Cardiac muscle cell (in vitro differentiated cells and primary cell): ENCODE measurements around the gene AHCYL2. TPM values are rescaled to one million over a fixed set of nuclear protein-coding genes. Genes with fewer than 3 reads are reported as not detected.
"Not testable (repeated sequence)": the region's sequence is repeated elsewhere in the genome, so short reads cannot be mapped to it uniquely, and the experiment has no call there.

Experiments
- DNase-seq, 2 donors: peaks; one replicate each; pipeline versions ENCODE4 v3.0.0 to v3.0.0-alpha.2; 2010 to 2017; ENCODE audit warnings: low read depth in 1 of 2, low spot score in 1 of 2
- H3K27ac ChIP-seq: fragments of 200-600 bp; sonication (generic); 2 replicates; pipeline ENCODE4 v1.5.1; 2016
- H3K27me3 ChIP-seq: fragments of 200-600 bp; sonication (generic); 2 replicates; pipeline ENCODE4 v1.6.0; 2016; ENCODE audit warnings: control low read depth
- H3K36me3 ChIP-seq: fragments of 200-600 bp; sonication (generic); 2 replicates; pipeline ENCODE4 v1.5.1; 2016; ENCODE audit warnings: control low read depth
- H3K4me1 ChIP-seq: fragments of 200-600 bp; sonication (generic); 2 replicates; pipeline ENCODE4 v1.8.1; 2017; ENCODE audit warnings: low read depth, mild to moderate bottlenecking, mixed run types
- H3K4me3 ChIP-seq: fragments of 200-600 bp; sonication (generic); 2 replicates; pipeline ENCODE4 v1.5.1; 2016; ENCODE audit warnings: mild to moderate bottlenecking
- H3K9me3 ChIP-seq: fragments of 200-600 bp; sonication (generic); 2 replicates; pipeline ENCODE4 v1.5.1; 2017; ENCODE audit warnings: low read depth, mild to moderate bottlenecking, control low read depth
- polyA plus RNA-seq: library from polyadenylated mRNA; unstranded; fragments of >200 nt; fragmentation: Nextera tagmentation; extraction: Ambion mirVana; gene quantifications from 2 replicates; pipeline ENCODE4 v1.2.1, GENCODE V29; 2016
- total RNA-seq: library from RNA; depleted of rRNA; stranded (reverse); fragments of >200 nt; gene quantifications from 2 replicates; pipeline ENCODE4 v1.2.3, GENCODE V29; 2016
- TF ChIP-seq, protein P1 (sequence below): IDR thresholded peaks from 2 replicates; pipeline ENCODE4 v1.5.1; 2012; ENCODE audit warnings: low read depth, mild to moderate bottlenecking, low read length

Gene AHCYL2
- total and polyA plus RNA-seq, 2 experiments from 2014 or later = 28.5 to 30.8 TPM

DNA sequence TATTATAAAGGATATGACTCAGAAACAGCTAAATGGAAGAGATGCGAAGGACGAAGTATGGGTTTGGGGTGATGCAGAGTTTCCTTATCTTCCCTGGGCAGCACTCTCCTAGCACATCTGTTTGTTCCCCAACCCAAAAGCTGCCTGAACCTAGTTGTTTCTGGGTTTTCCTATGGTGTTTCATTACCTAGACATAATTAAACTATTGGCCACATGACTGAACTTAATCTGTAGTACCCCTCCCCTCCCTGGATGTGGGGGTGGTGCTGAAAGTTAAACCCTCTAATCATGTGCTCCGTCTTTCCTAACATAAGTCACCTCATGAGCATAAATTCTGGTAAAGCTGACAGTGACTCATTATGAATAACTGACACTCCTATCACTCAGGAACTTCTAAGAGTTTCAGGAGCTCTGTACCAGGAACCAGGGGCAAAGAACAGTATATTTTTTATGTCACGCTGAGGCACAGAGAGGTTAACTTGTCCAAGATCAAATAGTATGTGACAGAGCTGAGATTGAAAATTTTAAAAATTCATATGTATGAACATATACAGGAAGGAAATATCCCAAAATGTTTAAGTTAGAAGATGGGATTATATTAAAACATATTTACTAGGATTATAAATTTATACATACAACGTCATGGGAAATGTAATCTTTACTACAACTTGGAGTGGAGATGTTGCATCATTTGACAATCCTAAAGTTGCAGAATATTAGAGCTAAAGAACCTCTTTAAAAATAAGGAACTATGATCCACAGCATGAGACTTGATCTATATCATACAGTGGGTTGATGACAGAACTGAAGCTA lies 214.2 kb downstream of the AHCYL2 start:
- TF ChIP-seq, protein P1, sequence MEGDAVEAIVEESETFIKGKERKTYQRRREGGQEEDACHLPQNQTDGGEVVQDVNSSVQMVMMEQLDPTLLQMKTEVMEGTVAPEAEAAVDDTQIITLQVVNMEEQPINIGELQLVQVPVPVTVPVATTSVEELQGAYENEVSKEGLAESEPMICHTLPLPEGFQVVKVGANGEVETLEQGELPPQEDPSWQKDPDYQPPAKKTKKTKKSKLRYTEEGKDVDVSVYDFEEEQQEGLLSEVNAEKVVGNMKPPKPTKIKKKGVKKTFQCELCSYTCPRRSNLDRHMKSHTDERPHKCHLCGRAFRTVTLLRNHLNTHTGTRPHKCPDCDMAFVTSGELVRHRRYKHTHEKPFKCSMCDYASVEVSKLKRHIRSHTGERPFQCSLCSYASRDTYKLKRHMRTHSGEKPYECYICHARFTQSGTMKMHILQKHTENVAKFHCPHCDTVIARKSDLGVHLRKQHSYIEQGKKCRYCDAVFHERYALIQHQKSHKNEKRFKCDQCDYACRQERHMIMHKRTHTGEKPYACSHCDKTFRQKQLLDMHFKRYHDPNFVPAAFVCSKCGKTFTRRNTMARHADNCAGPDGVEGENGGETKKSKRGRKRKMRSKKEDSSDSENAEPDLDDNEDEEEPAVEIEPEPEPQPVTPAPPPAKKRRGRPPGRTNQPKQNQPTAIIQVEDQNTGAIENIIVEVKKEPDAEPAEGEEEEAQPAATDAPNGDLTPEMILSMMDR = no peak
- peak in 1 of 2 donors; percentile 54 for DNase-seq
- Histone ChIP-seq H3K27ac (no peak overlapping the region), H3K27me3 (no peaks in the 10 kb centered on the region), H3K4me1 (peaks cover 20% of the 10 kb centered on the region), H3K4me3 (no peak overlapping the region), H3K9me3 (no peaks in the 10 kb centered on the region), H3K36me3 (no peaks in the 10 kb centered on the region)

DNA sequence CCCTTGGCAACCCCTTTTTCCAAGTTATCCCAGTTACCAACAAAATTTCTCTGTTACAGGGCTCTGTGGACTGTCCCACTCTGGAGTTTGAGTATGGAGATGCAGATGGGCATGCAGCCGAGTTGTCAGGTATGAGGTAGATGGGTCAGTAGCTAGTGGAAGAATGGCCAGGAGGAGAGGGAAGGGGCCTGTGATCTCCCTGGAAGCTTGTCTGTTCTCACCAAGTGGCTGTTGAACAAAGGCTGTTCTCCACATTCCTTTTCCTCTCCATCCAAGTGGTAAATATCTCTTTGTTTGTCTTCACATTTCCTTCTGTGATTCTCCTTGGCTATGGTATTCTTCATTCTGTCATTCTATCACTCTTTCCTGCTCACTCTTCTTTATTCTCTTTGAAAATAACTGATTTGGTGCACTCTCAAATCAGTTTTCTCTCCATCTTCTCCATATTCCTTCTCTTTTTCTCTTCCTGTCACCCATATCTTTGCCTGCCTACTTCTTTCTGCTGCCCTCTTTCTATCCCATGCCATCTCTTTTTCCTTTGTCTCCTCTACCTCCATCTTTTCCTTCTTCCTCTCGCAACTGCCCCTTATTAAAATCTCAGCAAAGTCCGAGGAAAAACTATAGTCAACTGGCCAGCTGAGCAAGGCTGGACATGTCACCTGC lies 215.3 kb downstream of the AHCYL2 start:
- no peak overlapping the region for H3K4me3 ChIP-seq
- H3K27me3 ChIP-seq = no peaks in the 10 kb centered on the region
- peaks cover 21% of the 10 kb centered on the region for H3K4me1 ChIP-seq
- TF ChIP-seq, protein P1 = no peak
- no peak for DNase-seq
- no peak overlapping the region for H3K27ac ChIP-seq
- peaks cover 4% of the 10 kb centered on the region for H3K36me3 ChIP-seq
- H3K9me3 ChIP-seq = no peaks in the 10 kb centered on the region

DNA sequence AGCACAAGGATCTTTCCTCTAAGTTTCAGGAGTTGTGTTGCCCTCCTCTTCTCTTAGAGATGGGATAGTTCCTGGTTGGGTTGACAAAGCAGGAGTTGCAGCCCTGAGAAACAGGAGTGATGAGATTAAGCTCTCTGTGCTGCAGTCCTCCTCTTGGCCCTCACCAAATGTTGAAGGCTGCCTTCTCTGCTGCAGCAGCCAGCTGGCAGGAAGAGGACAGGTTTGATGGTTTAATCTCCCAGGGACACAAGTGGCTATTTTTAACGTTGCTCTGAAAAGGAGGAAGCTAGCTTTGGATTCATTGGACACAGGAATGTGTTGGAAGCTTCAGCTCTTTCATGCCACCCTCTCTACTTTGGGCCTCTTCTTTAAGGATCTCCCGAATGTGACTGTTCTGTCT lies 218.8 kb downstream of the AHCYL2 start:
- TF ChIP-seq, protein P1 = no peak
- Histone ChIP-seq H3K4me1 (peaks cover 21% of the 10 kb centered on the region), H3K4me3 (no peak overlapping the region), H3K36me3 (peaks cover 4% of the 10 kb centered on the region), H3K27me3 (no peaks in the 10 kb centered on the region), H3K9me3 (no peaks in the 10 kb centered on the region), H3K27ac (peak overlapping the region; percentile 78)
- DNase-seq = peak in 1 of 2 donors; percentile 52

DNA sequence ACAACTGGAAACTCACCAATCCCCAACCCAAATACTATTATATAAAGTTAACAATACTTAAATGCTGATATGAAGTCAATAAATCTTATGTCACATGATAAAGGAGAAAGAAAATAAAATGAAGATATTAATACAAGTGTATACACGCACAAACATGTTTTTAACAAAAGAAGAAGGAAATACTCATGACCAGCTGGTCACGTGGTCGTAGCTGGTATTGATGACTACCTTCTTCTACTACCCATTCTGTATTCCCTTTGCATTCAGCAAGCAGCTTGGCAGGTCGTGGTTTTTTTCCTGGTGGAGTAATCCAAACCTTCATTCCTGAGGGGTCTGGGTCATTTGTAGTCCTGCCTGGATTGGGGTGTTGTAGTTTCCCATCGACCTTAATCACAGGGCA lies 219.9 kb downstream of the AHCYL2 start:
- H3K4me3 ChIP-seq, H3K27me3 ChIP-seq: not testable (repeated sequence)

DNA sequence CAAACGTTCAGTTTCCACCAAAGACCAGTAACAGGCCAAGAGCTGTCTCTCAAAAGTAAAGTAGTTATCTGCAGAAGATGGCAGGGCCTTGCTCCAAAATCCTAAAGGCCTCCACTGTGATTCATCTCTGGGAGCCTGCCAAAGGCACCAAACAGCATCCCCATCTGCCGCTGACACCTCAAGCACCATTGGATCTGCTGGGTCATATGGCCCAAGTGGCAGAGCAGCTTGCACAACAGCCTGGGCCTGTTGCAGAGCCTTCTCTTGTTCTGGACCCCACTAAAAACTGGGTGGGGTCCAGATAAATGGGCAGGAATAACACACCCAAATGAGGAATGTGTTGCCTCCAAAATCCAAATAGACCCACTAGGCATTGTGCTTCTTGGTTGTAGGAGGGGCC lies 222.1 kb downstream of the AHCYL2 start:
- not testable (repeated sequence) for H3K27me3 ChIP-seq, H3K4me3 ChIP-seq, H3K9me3 ChIP-seq, DNase-seq, H3K36me3 ChIP-seq, H3K27ac ChIP-seq
- H3K4me1 ChIP-seq = peaks cover 21% of the 10 kb centered on the region

More for the DNA sequence above, 219.9 kb downstream of the AHCYL2 start:
- peaks cover 21% of the 10 kb centered on the region for H3K4me1 ChIP-seq
- H3K9me3 ChIP-seq, DNase-seq, H3K36me3 ChIP-seq, H3K27ac ChIP-seq: not testable (repeated sequence)

DNA sequence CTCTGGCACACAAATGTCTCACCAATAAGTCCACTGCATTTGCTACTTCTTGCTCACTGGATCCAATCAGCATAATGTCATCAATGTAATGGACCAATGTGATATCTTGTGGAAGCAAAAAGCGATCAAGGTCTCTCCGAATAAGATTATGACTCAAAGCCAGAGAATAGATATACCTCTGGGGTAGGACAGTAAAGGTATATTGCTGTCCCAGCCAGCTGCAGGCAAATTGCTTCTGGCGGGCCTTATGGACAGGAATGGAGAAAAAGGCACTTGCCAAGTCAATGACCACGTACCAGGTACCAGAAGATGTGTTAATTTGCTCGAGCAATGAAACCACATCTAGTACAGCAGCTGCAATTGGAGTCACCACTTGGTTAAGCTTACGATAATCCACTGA lies 222.6 kb downstream of the AHCYL2 start:
- not testable (repeated sequence) for DNase-seq, H3K4me3 ChIP-seq, H3K9me3 ChIP-seq, H3K27ac ChIP-seq, H3K36me3 ChIP-seq, H3K27me3 ChIP-seq
- peaks cover 17% of the 10 kb centered on the region for H3K4me1 ChIP-seq

DNA sequence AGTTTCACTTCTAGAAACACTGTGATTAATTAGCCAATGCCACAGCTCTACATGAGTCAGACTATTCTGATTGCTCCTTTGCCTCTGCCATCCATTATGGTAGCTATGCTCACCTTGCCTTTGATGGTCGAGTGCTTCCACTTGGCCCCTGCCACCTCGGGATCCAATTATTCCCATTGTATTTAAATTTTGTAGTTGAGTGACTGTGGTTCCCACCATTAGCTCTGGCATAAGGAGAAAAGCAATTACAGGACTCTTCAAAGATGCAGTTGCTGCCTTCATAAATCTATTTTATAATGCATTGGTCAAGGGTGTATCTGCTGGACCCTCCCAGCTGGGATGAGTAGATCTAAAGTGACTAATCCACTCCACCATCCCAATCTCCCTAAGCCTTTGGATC lies 223.8 kb downstream of the AHCYL2 start:
- H3K36me3 ChIP-seq, H3K27me3 ChIP-seq, H3K9me3 ChIP-seq, H3K4me3 ChIP-seq, DNase-seq, H3K27ac ChIP-seq: not testable (repeated sequence)
- peaks cover 14% of the 10 kb centered on the region for H3K4me1 ChIP-seq
